HG02943 (cell line): ENCODE results near the gene FAM110C.
"Not testable (repeated sequence)": the region's sequence is repeated elsewhere in the genome, so short reads cannot be mapped to it uniquely, and the experiment has no call there.

Experiments
- ATAC-seq: cut with Tn5 transposase; IDR thresholded peaks from one replicate; pipeline ENCODE4 v1.9.1; 2021; ENCODE audit warnings: mild to moderate bottlenecking, low read depth, moderate library complexity; ENCODE audit not compliant: unreplicated experiment

The FAM110C gene, protein sequence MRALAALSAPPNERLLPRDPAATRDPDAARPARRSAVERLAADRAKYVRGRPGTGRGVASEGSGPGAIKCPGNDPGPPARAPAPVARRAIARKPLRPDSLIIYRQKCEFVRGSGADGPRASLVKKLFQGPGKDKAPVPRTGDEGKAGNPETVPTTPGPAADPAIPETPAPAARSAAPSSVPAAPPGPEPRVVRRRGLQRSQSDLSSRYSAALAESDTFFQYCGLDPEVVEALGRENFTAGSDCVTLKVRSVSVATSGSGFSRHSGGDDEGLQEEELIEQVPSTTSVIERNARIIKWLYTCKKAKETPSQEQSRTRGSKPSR

GRCh38 chr2:46471-47345 lies at the start of gene FAM110C:
Gene FAM110C, minus strand, starts transcription at chr2:46505. Its CDS starts 120 bp downstream, at chr2:46385.
- no peak for ATAC-seq

- ATAC-seq, result no peak
Observed at GRCh38 chr2:92326-92725, 46.0 kb upstream of the FAM110C start.

- no peak for ATAC-seq
Observed at GRCh38 chr2:90645-91312, 44.5 kb upstream of the FAM110C start.

DNA sequence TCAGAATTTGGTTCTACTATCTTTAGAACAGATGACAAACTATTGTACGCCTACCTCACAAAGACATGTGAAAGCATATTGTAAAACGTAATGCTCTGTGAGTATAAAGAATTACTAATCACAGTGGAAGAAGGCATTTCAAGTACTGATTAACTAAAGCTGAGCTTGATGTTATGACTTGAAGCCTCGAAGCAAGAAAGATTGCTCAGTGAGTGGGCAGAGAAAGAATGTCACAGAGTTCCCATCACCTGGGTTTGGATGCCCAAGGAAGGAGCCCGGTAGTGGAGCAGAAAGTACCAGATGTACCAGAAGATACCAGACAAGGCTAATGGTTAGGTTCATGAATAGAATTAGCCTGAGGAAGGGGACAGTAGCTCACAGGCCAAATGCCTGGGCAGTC lies 39.5 kb upstream of the FAM110C start:
- no peak for ATAC-seq

DNA sequence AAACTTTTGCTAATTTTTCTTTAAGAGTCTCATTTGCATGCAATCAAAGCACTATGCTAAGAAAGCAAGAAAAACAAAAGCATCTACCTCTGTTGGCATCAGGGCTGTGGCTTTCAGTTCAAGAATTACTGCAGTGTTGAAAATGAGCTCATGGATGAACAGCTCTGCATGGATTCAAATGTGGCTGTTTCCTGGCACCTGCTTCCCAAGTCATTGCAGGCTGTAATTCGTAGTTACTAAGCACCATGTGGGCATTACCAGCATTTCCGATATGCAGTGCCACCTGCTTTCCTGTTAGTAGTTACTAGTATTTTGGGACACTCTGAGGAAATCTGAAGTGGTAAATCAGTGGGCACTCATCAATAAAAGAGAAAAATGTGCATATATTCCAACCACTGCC lies 37.8 kb upstream of the FAM110C start:
- no peak for ATAC-seq

DNA sequence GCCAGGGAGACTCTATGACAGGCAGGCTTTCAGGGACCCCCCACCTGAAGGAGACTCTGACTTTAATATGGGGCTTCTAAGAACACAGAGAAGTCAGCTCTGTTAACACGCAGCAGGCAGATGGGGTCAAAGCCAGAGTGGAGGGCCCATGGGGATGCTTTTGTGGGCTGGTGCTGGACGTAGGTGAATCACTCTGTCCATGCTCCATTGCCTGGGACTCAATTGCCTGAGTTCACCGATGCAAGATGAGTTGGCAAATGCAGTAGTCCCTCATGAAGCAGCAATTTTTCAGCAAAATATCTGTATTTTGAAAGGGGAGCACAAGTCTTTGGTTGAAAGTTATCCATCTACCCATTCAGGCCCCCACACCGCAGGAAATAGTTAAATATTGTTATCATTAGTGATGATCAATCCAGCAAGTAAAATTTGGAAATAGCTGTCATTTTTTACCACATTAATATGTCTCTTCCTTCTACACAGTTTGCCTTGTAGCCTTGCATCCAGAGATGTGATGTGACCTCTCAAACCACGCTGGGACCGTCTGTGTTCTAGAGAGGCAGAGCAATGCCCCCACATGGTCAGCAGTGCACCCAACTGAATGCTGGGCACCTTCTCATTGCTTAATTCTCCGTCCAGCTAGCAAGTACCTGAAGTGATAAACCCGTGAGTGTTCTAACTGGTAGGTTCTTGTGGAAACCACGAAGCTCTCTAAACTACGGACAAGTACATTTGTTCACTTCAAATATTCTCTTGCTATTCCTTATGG lies 34.8 kb upstream of the FAM110C start:
- ATAC-seq, result no peak

DNA sequence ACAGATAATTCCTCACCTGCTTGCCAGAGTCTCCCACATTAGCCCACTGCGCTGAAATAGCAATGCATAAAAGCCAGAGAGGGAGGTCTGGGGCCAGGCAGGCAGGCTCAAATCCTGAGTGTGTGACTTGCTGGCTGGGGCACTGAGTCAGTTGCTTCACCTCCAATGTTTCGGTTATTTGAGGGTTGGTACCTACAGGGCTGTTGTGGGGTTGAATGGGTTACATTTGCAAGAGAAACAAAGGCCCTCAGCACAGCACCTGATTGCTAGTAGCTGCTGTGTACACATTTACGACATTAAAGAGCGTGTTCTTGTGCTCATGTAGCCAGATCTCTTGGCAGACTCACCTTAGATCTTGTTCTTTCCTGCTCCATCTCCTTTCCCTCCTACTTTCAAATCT lies 34.1 kb upstream of the FAM110C start:
- ATAC-seq, result no peak

DNA sequence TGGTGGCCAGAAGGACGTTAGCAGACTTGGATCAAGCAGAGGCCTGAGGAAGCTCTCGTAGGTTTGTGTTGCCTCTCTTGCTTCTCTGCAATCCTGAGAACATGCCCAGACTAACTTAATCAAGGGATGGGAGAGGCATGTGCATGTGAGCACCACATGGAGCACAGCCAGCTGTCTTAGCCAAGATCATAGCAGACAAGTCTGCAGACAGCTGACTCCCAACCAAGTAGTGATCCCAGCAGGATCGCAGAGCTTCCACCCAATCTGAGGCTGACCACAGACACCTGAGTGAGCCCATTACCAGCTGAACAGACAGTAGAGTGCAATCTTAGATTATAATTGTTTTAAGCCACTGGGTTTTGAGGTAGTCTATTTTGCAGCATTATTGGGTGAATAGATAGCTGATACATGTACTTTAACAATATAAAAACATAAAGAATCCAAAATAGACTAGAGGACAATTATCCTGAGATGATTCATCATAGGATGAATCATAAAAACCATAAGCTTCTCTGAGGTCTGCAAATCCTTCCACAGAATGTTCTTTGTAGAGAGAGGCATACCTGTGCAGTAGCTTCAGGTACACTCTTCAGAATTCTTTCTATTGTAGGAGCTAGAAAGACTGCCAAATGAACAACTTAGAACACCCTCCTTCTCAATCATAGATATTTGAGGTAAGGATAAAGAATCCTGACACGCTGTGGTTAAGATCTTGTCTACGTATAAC lies 25.2 kb upstream of the FAM110C start:
- ATAC-seq, result no peak

DNA sequence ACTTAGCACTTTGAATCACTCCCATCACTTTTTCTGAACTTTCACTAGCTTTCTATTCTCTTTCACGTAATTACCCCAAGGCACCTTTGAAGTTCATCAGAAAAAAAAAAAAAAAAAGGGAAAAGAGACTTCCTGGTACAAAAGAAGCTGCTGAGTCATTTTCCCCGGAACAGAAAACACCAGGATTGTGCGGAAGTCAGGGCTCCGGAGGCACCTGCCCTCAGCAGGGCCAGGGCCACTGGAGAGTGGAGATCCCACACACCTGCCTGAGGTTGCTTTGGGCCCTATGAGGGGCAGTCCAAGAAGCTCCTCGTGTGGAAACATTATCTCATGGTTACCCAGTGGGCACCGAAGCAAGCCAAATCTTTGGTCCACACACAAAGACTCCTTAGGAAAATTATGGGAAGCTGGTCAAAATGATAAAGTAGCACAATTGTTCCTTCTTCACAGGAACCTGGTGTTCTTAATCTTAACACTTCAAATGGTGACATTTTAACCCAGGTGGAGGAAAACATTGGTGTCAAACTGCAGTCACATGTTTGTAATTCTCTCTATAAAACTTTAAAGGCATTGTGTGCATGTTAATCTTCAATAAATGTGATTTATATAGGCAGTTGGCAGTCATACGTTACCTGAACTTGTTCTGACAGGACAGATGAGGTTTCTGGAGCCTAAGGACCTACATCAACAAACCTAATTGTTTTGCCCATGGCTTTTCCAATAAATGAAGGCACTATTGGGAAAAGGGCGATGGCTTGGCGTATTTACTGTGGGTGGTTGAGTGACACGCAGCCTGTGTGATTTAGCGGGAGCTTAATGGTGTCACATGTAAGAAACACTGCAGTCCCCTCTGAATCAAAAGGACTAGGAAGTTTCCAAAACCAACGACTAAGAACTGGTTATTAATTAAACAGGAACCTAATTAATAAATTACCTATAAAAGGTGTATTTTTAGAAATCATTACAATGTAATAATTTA lies 23.4 kb upstream of the FAM110C start:
- ATAC-seq, result no peak

DNA sequence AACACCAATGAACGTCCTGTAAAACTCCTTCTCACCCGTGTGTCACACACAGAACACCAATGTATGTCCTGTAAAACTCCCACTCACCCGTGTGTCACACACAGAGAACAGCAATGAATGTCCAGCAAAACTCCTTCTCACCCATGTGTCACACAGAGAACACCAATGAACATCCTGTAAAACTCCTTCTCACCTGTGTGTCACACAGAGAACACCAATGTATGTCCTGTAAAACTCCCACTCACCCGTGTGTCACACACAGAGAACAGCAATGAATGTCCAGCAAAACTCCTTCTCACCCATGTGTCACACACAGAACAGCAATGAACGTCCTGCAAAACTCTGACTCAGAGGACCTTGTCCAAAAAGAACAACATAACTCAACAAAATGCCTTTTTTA lies 22.3 kb upstream of the FAM110C start:
- not testable (repeated sequence) for ATAC-seq

GRCh38 chr2:66853-67252 lies 20.5 kb upstream of the FAM110C start:
- ATAC-seq, result no peak

- ATAC-seq, result no peak
Observed at GRCh38 chr2:65121-65520, 18.8 kb upstream of the FAM110C start.

- no peak for ATAC-seq
Observed at GRCh38 chr2:55587-56448, 9.5 kb upstream of the FAM110C start.

- no peak for ATAC-seq
Observed at GRCh38 chr2:51613-52012, 5.3 kb upstream of the FAM110C start.

DNA sequence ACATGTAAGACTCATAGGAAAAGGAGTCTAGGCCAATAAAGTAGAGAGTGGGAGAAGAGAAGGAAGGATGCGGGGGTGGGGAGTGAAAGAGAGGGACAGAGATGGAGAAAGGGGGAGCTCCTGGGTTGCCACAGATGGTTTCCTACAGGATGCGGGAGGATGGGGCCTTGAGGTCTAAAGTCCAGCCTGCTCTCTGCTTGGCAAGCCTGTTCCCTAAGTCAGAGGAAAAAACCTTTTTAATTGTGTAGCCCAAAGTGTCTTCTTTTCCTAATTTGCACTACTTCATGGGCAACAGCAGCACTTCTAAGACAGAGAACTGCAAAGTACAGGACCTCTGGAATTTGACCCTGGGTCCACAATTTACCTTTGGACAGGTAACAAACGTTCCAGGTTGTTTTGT lies 1.4 kb upstream of the FAM110C start:
- no peak for ATAC-seq

DNA sequence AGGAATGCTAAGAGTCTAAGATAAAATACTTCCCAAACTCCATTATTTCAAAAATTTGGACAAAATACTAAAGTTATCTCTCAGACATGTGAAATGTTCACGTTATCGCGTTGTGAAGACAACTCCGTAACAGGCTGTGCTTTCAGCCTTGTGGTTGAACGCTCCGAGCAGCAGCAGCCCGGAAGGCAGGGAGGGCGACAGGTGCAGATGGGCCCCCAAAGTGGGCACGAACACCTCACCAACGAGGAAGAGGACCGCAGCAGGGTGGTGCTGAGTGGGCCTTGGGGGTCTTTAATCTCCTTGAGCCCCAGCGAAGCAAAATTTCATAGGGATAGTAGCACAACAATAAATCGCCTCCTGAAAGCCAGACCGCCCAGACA lies 1.0 kb upstream of the FAM110C start:
- ATAC-seq, result no peak

DNA sequence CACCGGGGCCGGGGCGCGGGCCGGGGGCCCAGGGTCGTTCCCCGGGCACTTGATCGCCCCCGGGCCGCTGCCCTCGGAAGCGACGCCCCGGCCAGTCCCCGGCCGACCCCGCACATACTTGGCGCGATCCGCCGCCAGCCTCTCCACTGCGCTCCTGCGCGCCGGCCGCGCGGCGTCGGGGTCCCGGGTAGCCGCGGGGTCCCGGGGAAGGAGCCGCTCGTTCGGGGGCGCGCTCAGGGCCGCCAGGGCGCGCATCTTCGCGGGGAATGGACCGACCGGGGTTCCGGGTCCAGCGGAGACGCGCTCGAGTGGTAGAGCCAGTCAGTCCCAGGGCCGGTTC lies 204 bp downstream of the FAM110C start:
- no peak for ATAC-seq
